Keratinocyte (primary cell): ENCODE data around the gene SH3BP1. TPM values are rescaled to one million over a fixed set of nuclear protein-coding genes. Genes with fewer than 3 reads are reported as not detected.

ENCODE experiments used
- DNase-seq: peaks from one replicate; pipeline ENCODE4 v3.0.0-alpha.2; 2011; ENCODE audit warnings: low read depth, missing footprints, low spot score
- FAIRE-seq: peaks from 2 replicates; lab custom pipeline; 2011; peaks lifted over from hg19 to GRCh38; lab: Jason Lieb, UNC
- H2AFZ ChIP-seq: 2 replicates; pipeline ENCODE4 v1.6.0; 2012; ENCODE audit warnings: low read length, control low read depth, inconsistent platforms; ENCODE audit not compliant: control insufficient read depth
- H3K27ac ChIP-seq: 2 replicates; pipeline ENCODE4 v1.5.1; 2011; ENCODE audit warnings: low read length; ENCODE audit not compliant: control insufficient read depth, insufficient read depth
- H3K27me3 ChIP-seq: 3 replicates; pipeline ENCODE4 v1.6.0; 2011; ENCODE audit warnings: low read length; ENCODE audit not compliant: control insufficient read depth, insufficient read depth; ENCODE audit errors: extremely low read depth
- H3K36me3 ChIP-seq, 2 experiments: 2 replicates in 1 of 2; 3 replicates in 1 of 2; pipeline ENCODE4 v1.5.1; 2011; ENCODE audit warnings: low read length in 2 of 2, mild to moderate bottlenecking in 1 of 2; ENCODE audit not compliant: control insufficient read depth in 2 of 2, insufficient read depth in 2 of 2; ENCODE audit errors: extremely low read depth in 1 of 2
- H3K4me1 ChIP-seq: 3 replicates; pipeline ENCODE4 v1.5.1; 2011; ENCODE audit warnings: low read length; ENCODE audit not compliant: control insufficient read depth, insufficient read depth; ENCODE audit errors: extremely low read depth
- H3K4me2 ChIP-seq: 3 replicates; pipeline ENCODE4 v1.6.0; 2011; ENCODE audit warnings: low read depth, low read length; ENCODE audit not compliant: control insufficient read depth, insufficient read depth; ENCODE audit errors: extremely low read depth
- H3K4me3 ChIP-seq, 3 experiments: fragments of 200-600 bp in 1 of 3; sonication (generic) in 1 of 3; 2 replicates in 2 of 3; 3 replicates in 1 of 3; pipeline ENCODE4 v1.5.1; 2011 to 2016; ENCODE audit warnings: low read length in 3 of 3, mild to moderate bottlenecking in 3 of 3, control low read depth in 2 of 3, inconsistent platforms in 1 of 3, low read depth in 1 of 3, mixed read lengths in 1 of 3, mixed run types in 1 of 3, moderate library complexity in 1 of 3; ENCODE audit not compliant: control insufficient read depth in 2 of 3, insufficient read depth in 2 of 3; ENCODE audit errors: extremely low read depth in 1 of 3
- H3K79me2 ChIP-seq: 2 replicates; pipeline ENCODE4 v1.6.0; 2012; ENCODE audit warnings: low read length; ENCODE audit not compliant: control insufficient read depth, insufficient read depth
- H3K9ac ChIP-seq: 3 replicates; pipeline ENCODE4 v1.6.0; 2011; ENCODE audit warnings: low read length; ENCODE audit not compliant: control insufficient read depth, insufficient read depth; ENCODE audit errors: extremely low read depth
- H3K9me1 ChIP-seq: 3 replicates; pipeline ENCODE4 v1.6.0; 2011; ENCODE audit warnings: low read length; ENCODE audit not compliant: control insufficient read depth, insufficient read depth; ENCODE audit errors: extremely low read depth
- H3K9me3 ChIP-seq: 2 replicates; pipeline ENCODE4 v1.5.1; 2012; ENCODE audit warnings: low read depth, low read length; ENCODE audit not compliant: control insufficient read depth
- H4K20me1 ChIP-seq: 3 replicates; pipeline ENCODE4 v1.6.0; 2011; ENCODE audit warnings: low read length; ENCODE audit not compliant: control insufficient read depth, insufficient read depth; ENCODE audit errors: extremely low read depth
- CTCF ChIP-seq, 3 experiments: IDR thresholded peaks in 1 of 3; conservative IDR thresholded peaks in 1 of 3; optimal IDR thresholded peaks in 1 of 3; 2 replicates in 2 of 3; 3 replicates in 1 of 3; pipeline versions ENCODE3 to v1.5.1; 2011; ENCODE audit warnings: low read length in 3 of 3, mild to moderate bottlenecking in 3 of 3, moderate library complexity in 2 of 3, control low read depth in 1 of 3, inconsistent platforms in 1 of 3; ENCODE audit not compliant: insufficient read depth in 2 of 3; ENCODE audit errors: extremely low read depth in 1 of 3
- EZH2 ChIP-seq: IDR thresholded peaks from one replicate; pipeline ENCODE4 v1.6.1; 2012; ENCODE audit warnings: inconsistent platforms, mild to moderate bottlenecking, low read length, moderate library complexity
- dilution Hi-C: fragments of 300-500 bp; cut with MboI; formaldehyde crosslinking; loops from one replicate; pipeline ENCODE4 v1.7.0; 2020; ENCODE audit warnings: low sequenced_read_pairs; ENCODE audit not compliant: extremely low pct_ligation_motif_present
- polyA plus RNA-seq, 5 experiments: library from polyadenylated mRNA; depleted of rRNA in 3 of 5; stranded (reverse) in 3 of 5; stranded (forward) in 1 of 5; unstranded in 1 of 5; fragments of >200 nt; gene quantifications; 1 replicate in 1 of 5; 2 replicates in 3 of 5; 3 replicates in 1 of 5; pipeline versions ENCODE4 v1.2.1 to v1.2.3, GENCODE V29; 2011 to 2012; ENCODE audit warnings: missing spikeins in 2 of 5, low read depth in 1 of 5, low replicate concordance in 1 of 5

Gene SH3BP1
- polyA plus RNA-seq, 1 donor (not counting 4 experiments of a cell fraction or from before 2014, with no cell fraction given) = 27.2 TPM

GRCh38 chr22:37696657-37697537, 57.4 kb downstream of the SH3BP1 start, which contains the start of gene TRIOBP:
Gene TRIOBP, plus strand, starts transcription at chr22:37697048. Its CDS starts 4,318 bp downstream, at chr22:37701366.
- no peak within 1 kb of the TSS for H3K9ac ChIP-seq
- no peaks in the 10 kb centered on the region for H3K9me1 ChIP-seq
- peak within 1 kb of the TSS in 1 of 3 experiments; percentile 36 for H3K4me3 ChIP-seq
- H3K27ac ChIP-seq = no peak within 1 kb of the TSS
- TF ChIP-seq EZH2 (no peak), CTCF (optimal IDR thresholded peaks at IDR 0.05 in 1 of 3, IDR thresholded peaks at IDR 0.05 in 1 of 3, conservative IDR thresholded peaks at IDR 0.05 in 1 of 3; ENCODE audit: extremely low read depth in 1 of 3, insufficient read depth in 2 of 3, low read length in 3 of 3) (peak; percentile 21 to 58 (median 32))
- peaks cover 10 to 12% of the 10 kb centered on the region in 2 experiments for H3K36me3 ChIP-seq
- peaks cover 7% of the 10 kb centered on the region for H3K4me1 ChIP-seq
- dilution Hi-C loops = no loop called here
- H3K9me3 ChIP-seq = no peaks in the 10 kb centered on the region
- FAIRE-seq (peak; percentile 79), DNase-seq (peak; percentile 80)
- H4K20me1 ChIP-seq = peaks cover under 1% of the 10 kb centered on the region
- no peaks in the 10 kb centered on the region for H3K79me2 ChIP-seq
- H3K4me2 ChIP-seq = peak within 1 kb of the TSS; percentile 70
- H2AFZ ChIP-seq = no peak within 1 kb of the TSS
- H3K27me3 ChIP-seq = no peaks in the 10 kb centered on the region

- dilution Hi-C loops = no loop called here
- DNase-seq = no peak
- no peak overlapping the region for H3K27ac ChIP-seq
- H3K27me3 ChIP-seq = no peaks in the 10 kb centered on the region
- H3K9ac ChIP-seq = no peak overlapping the region
- H3K79me2 ChIP-seq = no peaks in the 10 kb centered on the region
- H3K9me1 ChIP-seq = no peaks in the 10 kb centered on the region
- no peak for TF ChIP-seq EZH2
- no peak for TF ChIP-seq CTCF (optimal IDR thresholded peaks at IDR 0.05 in 1 of 3, IDR thresholded peaks at IDR 0.05 in 1 of 3, conservative IDR thresholded peaks at IDR 0.05 in 1 of 3; ENCODE audit: extremely low read depth in 1 of 3, insufficient read depth in 2 of 3, low read length in 3 of 3)
- no peaks in the 10 kb centered on the region for H3K9me3 ChIP-seq
- peaks cover 7% of the 10 kb centered on the region for H3K4me1 ChIP-seq
- no peak overlapping the region for H3K4me2 ChIP-seq
- H3K4me3 ChIP-seq = no peak overlapping the region
- H2AFZ ChIP-seq = no peak overlapping the region
- H4K20me1 ChIP-seq = no peaks in the 10 kb centered on the region
- FAIRE-seq = no peak
- peaks cover 5 to 8% of the 10 kb centered on the region in 2 experiments for H3K36me3 ChIP-seq
These were observed 58.0 kb downstream of the SH3BP1 start for GRCh38 chr22:37697538-37697835.
